Measurements from ENCODE around the gene FN1.
A peak's percentile ranks its signal among the peaks of the same experiment; 100 is the strongest.

Gene FN1

GRCh38 chr2:215441560-215442400, 5.9 kb upstream of the FN1 start:
- DNase-seq, result no peak

DNA sequence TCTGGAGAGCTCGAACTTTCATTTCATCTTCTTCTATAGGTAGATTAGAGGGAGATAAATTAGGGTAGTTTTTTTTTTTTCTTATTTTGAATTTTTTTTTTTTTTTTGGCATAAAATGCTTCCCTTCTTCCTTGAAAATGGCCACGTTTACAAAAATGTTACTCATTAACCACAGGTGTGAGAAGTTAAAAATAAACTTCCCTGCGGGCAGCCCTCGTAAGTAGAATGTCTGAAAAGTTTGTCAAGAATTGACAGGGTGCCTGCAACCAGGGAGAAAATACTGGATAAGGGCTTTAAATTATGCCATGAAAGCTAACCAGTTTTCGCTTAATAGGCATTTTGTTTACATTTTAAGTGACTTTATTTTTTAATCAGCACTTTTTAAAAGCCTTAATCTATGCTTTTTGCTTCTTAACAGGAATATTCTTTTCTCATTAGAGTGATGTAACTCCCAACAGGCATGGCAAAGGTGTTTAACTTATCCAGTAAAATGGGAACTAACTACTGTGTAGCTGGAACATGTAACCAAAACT, 4.2 kb upstream of the FN1 start:
- no peak for DNase-seq

DNA sequence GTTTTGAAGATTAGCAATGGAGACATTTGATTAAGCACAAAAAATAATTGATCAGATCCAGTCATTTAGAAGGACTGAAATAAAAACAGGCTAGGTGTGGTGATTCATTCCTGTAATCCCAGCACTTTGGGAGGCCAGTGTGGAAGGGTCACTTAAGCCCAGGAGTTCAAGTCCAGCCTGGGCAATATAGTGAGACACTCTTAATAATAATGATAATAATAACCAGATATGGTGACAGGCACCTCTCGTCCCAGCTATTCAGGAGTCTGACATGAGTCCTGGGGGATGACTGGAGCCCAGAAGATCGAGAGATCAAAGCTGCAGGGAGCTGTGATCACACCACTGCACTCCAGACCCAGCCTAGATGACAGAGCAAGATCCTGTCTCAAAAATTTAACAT, 3.5 kb upstream of the FN1 start:
- DNase-seq, result no peak

DNA sequence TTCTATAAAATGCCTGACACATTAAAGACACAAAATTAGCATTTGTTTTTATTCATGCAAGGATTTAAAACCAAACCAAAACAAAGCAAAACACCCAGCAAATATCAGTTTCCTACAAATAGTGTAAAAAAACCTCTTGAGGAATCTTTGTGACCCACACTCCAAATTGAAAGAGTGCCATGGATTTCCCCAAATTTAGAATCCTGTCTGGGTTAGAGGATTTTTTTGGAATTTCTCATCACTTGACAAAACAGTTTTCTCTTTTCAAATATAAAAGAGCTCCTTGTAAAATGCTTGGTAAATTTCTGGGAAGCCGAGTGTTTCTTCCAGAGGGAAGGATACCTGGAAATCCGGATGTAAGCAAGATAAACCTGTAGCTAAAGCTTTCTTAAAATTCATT, 1.7 kb upstream of the FN1 start:
- DNase-seq, result no peak

DNA sequence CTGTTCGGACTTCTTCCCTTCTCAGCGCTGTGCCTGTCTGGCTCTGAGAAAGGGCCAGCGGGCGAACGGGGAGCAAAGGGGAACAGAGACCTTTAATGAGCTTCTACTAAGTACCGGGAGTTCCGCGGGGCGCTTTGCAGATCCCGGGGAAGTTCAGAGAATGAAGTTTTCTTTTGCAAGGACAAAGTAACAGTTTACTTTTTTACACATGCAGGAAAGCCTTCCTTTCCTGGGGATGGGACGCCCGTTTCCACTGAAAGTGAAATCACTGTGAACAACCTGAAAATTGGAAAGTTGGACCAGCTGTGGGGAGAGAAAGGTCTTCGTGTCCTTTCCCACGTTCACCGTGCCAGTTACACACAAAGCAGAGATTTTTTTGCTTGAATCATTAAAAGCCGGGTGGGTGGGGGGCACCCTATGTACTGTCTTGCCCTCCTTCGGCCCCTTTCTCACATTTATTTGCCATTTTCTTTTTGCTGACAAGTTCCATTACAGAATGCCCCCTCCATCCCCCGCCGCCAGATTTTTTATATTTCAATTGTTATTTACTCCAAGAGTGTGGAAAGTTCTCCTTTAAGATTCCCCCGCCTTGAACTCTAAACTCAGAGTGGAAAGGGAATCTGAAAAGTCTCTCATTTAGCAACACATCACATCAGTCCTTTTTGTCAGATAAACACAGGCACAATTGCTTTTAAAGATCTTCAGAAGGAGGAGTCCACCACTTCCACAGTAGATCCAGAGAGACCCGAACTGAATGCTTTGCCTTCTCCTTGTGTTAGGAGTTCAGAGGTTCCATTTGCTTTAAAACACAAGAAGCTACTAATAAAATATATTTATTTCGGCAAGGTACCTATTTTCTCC, 1.1 kb upstream of the FN1 start:
- peak; percentile 50 for DNase-seq

- DNase-seq, result no peak
Observed at GRCh38 chr2:215435280-215435869, 493 bp downstream of the FN1 start.

DNA sequence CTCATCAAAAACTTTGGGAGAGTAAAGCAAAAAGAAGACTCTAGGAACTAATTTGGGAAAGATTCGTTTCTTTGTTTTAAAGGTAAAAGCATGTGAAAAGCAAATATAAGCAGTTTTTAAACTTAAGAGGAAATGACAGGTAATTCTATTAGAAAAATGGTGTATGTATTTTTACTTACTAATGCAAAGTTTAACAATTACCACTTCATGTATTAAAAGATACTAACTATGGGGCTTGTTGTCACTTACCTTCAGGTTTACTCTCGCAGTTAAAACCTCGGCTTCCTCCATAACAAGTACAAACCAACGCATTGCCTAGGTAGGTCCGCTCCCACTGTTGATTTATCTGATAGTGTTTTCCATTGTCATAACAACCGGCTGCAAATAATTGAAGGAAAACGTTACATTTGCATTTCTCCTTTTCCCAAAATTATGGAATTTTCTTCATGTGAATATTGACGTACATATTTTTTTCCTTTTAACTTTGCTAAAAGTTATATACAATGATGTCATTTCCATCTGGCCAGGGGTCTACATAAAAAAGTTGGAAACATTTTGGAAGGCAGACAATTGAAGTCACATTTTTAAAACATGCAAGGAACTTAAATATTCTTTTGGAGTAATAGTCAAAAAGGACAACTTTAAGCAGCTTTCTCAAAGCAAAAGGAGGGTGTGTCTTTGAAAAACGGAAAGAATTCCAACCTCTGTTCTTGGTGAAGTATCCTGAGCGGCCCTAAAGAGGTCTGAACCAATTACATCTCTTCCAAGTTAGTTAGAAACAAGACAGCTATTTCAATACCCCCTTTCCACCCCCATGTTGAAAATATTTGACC, 1.2 kb downstream of the FN1 start:
- DNase-seq, result no peak

GRCh38 chr2:215432759-215433594, 2.9 kb downstream of the FN1 start:
- no peak for DNase-seq

DNA sequence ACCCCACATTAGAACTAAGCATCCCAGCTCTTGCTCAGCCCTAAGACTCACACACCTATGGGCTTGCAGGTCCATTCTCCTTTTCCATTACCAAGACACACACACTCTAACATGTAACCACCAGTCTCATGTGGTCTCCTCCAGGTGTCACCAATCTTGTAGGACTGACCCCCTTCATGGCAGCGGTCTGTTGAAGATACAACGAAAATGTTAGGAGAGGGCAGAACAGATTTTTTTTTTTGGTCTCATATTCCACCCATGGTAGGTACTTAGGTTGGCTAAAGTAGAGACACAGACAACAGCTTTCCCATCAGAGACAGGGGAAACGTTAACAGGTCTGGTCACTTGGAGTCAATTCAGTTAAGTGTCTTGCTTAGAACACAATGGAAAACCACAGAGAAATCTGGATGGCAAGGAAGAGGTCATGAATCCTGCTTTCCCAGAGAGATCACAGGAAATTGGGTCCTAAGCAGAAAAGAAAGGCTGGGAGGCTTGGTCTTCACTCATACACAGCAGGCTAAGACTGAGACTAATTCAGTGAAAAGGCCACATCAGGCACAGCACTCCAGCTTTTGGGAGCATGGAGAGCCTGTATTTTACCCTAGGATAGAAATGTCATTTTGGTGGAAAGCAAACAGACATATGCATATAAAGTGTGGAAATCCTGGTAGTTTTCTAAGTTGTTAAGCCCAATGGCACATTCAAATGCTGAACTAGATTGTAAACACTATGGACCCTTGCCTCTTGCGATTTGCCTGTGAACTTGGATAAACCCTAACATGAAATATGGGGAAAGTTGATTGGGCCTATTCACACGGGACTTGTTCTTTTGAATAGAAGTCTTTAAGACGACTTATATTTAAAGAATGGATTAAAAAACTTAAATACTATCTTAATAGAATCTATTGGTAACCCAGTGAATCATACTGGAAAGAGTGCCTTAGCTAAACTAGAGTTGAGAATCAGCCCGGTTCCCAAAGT, 3.8 kb downstream of the FN1 start:
- no peak for DNase-seq

DNA sequence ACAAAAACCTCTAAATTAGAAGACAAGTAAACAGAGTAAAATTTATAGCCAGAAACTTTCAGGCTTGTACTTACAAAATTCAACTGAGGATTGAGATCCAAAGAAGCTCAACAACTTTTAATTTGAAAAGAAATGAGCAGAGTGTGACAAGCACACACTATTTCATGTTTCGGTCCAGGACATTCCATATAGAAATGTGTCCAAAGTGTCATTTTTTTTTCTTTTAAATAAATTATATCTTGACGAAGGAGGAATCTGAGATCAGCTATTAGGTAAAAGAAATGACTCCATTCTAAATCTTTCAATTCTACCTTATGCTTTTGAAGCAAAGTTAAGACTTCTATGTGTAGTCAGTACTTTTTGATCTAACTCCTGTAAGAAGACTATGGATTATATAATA, 4.6 kb downstream of the FN1 start:
- DNase-seq, result no peak

DNA sequence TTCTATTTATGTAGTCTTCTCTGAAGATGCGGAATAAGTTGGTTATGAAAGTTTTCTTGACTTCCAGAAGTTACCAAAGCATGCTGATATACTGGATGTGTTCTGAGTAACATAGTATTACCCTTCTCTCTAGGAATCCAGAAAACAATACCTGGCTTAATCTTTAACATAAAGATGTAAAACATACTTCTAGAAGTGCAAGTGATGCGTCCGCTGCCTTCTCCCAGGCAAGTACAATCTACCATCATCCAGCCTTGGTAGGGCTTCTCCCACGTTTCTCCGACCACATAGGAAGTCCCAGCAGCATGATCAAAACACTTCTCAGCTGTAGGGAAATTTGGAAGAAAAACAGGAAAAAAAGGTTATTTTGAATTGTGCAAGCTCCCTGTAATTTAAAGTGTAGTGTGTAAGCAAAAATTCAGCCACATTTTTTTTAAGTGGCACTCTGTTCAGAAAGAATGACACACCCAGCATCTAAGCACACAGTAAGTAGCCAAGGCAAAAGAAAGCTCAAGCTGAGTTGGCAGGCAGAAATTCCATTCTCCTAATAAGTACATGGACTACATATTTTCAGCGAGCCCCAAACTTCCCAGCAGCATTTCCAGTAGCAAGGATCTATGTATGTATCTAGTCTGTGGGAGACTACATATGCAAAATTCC, 5.2 kb downstream of the FN1 start:
- DNase-seq, result no peak

GRCh38 chr2:215429424-215429823, 6.4 kb downstream of the FN1 start:
- no peak for DNase-seq

- DNase-seq, result no peak
Observed at GRCh38 chr2:215428060-215428910, 7.6 kb downstream of the FN1 start.

GRCh38 chr2:215427585-215427984, 8.3 kb downstream of the FN1 start:
- no peak for DNase-seq

GRCh38 chr2:215425021-215425782, 10.7 kb downstream of the FN1 start:
- DNase-seq, result no peak

DNA sequence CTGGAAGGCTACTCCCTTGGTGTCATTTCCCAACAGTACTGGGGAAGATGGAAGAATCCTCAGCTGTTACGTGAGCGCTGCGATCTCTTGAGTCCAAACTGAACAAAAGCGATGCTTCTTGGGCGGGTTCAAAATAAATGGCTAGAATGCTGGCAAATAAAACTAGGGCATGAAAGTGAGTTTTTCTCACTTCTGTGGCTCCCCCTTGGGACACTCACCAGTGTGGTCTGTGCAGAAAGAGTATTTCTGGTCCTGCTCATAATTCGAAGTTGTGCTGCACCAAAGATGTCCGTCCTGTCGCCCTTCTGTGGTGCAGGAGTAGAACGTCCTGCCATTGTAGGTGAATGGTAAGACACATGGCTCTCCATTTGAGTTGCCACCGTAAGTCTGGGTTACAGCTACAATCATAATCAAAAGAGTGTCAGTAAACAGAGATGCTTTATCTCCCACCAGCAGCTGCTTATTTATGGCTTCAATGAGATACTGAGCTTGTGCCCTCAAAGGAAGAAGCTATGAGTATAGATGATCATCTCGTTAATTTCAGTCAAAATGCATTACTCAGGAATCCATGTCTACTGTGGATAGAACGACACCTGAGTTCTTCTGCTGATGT, 11.8 kb downstream of the FN1 start:
- DNase-seq, result no peak

GRCh38 chr2:215423234-215423633, 12.6 kb downstream of the FN1 start:
- no peak for DNase-seq
